Left ventricle myocardium inferior (tissue), 1 donor: Measurements from ENCODE around the gene CEACAM4. TPM values are rescaled to one million over a fixed set of nuclear protein-coding genes. Genes with fewer than 3 reads are reported as not detected.
"Not testable (repeated sequence)": the region's sequence is repeated elsewhere in the genome, so short reads cannot be mapped to it uniquely, and the experiment has no call there.

Experiments used
- DNase-seq: peaks from one replicate; pipeline ENCODE4 v3.0.0-alpha.2; 2020
- H3K27ac ChIP-seq: fragments of 200-600 bp; replicated peaks from 2 replicates; pipeline ENCODE4 v1.8.0; 2021
- H3K27me3 ChIP-seq: fragments of 200-600 bp; 2 replicates; pipeline ENCODE4 v1.8.0; 2021; ENCODE audit warnings: low read depth
- H3K36me3 ChIP-seq: fragments of 200-600 bp; 2 replicates; pipeline ENCODE4 v1.8.0; 2021
- H3K4me1 ChIP-seq: fragments of 200-600 bp; 2 replicates; pipeline ENCODE4 v1.8.0; 2021
- H3K4me3 ChIP-seq: fragments of 200-600 bp; 2 replicates; pipeline ENCODE4 v1.8.0; 2021; ENCODE audit warnings: mild to moderate bottlenecking, moderate library complexity
- H3K9me3 ChIP-seq: fragments of 200-600 bp; replicated peaks from 2 replicates; pipeline ENCODE4 v1.8.0; 2021
- CTCF ChIP-seq: fragments of 200-600 bp; IDR thresholded peaks from 2 replicates; pipeline ENCODE4 v1.8.0; 2021; ENCODE audit warnings: antibody characterized with exemption, mild to moderate bottlenecking, borderline replicate concordance
- intact Hi-C: fragments of 100-400 bp; cut with micrococcal nuclease; formaldehyde crosslinking; loops from one replicate; pipeline ENCODE4 v1.11.0; 2022
- total RNA-seq: library from RNA; stranded (reverse); fragmentation: NEBNext Ultra II Directional; extraction: Animal tissue kit (Norgen Biotek cat#: 25700); gene quantifications from one replicate; pipeline ENCODE4 v1.2.1, GENCODE V29; 2021
- donor health status: DM: no; HTN: yes; CAD: no; lungs with severe emphysema.

The CEACAM4 gene
- total RNA-seq, 1 donor from 2014 or later, result 0.25 TPM

DNA sequence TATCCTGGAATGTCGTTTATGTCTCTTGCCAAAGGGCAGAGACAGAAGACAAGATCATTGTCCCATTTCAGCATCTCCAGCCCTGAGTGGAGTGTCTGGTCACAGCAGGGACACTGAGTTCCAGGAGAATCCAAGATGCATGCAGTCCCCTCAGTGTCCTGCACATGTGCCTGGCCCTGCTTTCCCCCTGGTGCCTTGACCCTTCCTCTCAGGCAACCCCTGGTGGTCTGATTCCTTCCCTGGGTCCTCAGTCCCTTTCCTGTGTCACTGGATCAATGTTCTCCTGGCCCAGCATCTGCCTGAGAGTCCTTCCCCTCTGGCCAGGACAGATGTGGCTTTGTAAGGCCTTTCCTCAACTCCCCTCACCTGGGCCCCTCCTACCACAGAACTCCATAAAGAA, 41.9 kb downstream of the CEACAM4 start:
- no peak for TF ChIP-seq CTCF
- H3K4me1 ChIP-seq, result no peaks in the 10 kb centered on the region
- no peak overlapping the region for H3K27ac ChIP-seq
- no peak for DNase-seq
- no peak overlapping the region for H3K4me3 ChIP-seq
- H3K9me3 ChIP-seq, result peaks cover 38% of the 10 kb centered on the region
- intact Hi-C loops, result no loop called here
- no peaks in the 10 kb centered on the region for H3K36me3 ChIP-seq
- peaks cover 27% of the 10 kb centered on the region for H3K27me3 ChIP-seq

DNA sequence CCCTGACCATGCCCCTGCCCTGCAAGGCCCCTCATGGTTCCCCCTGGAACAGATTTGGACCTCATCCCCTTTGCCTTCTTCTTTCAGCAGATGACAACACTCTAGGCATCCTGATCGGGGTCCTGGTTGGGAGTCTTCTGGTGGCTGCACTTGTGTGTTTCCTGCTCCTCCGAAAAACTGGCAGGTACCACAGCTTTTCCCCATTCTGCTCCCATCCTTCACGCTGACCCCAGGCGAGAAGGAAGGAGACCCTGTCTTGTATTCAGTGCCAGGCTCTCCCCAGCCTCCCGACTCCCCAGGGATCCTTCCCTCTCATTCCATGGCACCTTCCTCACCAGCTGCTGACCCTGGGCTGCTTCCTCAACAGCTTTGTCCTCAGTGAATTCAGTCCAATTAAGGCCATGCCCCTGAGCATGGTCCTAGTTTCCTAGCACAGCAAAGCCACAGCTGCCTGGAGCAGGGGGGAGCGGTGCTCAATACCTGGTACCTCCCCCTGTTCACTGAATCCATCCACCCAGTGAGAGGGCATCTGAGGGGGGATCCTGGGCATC, 42.5 kb downstream of the CEACAM4 start:
- H3K4me1 ChIP-seq, result no peaks in the 10 kb centered on the region
- intact Hi-C loops, result no loop called here

DNA sequence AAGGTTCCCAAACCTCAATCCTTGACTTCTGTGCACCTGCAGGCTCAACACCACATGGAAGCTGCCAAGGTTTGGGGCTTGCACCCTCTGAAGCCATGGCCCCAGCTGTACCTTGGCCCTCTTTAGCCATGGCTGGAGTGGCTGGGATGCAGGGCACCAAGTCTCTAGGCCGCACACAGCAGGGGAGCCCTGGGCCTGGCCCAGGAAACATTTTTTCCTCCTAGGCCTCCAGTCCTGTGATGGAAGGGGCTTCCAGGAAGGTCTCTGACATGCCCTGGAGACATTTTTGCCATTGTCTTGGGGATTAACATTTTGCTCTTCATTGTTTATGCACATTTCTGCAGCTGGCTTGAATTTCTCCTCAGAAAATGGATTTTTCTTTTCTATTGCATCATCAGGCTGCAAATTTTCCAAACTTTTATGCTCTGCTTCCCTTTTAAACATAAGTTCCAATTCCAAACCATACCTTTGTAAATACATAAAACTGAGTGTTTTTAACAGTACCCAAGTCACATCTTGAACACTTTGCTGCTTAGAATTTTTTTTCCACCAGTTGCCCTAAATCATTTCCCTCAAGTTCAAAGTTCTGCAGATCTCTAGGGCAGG, 44.2 kb downstream of the CEACAM4 start:
- H3K4me1 ChIP-seq, H3K36me3 ChIP-seq, H3K4me3 ChIP-seq, DNase-seq, intact Hi-C loops, H3K27ac ChIP-seq: not testable (repeated sequence)
- Histone ChIP-seq H3K27me3 (peaks cover 21% of the 10 kb centered on the region), H3K9me3 (peaks cover 38% of the 10 kb centered on the region)

More for the DNA sequence above, 42.5 kb downstream of the CEACAM4 start:
- H3K27me3 ChIP-seq, result peaks cover 21% of the 10 kb centered on the region
- DNase-seq, result no peak
- no peaks in the 10 kb centered on the region for H3K36me3 ChIP-seq
- H3K9me3 ChIP-seq, result peaks cover 38% of the 10 kb centered on the region
- H3K27ac ChIP-seq, result no peak overlapping the region
- TF ChIP-seq CTCF, result no peak
- H3K4me3 ChIP-seq, result no peak overlapping the region

GRCh38 chr19:41581068-41581467, 45.8 kb downstream of the CEACAM4 start:
- H3K4me3 ChIP-seq, H3K36me3 ChIP-seq, intact Hi-C loops, DNase-seq, H3K27ac ChIP-seq, H3K4me1 ChIP-seq: not testable (repeated sequence)
- H3K27me3 ChIP-seq, result peaks cover 22% of the 10 kb centered on the region
- H3K9me3 ChIP-seq, result peaks cover 38% of the 10 kb centered on the region

DNA sequence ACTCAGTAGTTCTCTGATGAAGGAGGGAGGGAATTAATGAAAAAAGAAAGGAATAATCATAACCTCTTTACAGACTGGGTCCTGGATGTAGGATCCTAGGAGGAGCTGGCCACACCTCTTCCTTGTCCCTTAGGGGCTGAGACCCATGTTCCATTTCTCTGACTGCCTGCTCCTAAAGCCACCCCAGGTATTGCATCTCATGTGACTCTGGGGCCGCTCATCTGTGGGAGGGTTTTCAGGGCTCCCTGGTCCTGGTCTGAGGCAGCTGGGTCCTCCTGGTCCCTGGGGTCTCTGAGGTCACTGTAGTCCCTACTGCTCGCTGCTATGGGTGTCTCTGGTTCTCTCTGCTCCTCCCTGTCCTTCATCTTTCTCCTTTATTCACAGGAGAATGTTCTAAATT, 48.0 kb downstream of the CEACAM4 start:
- peaks cover 8% of the 10 kb centered on the region for H3K4me1 ChIP-seq
- peaks cover 36% of the 10 kb centered on the region for H3K9me3 ChIP-seq
- no peak overlapping the region for H3K4me3 ChIP-seq
- H3K36me3 ChIP-seq, result no peaks in the 10 kb centered on the region
- no peak for DNase-seq
- no peak for TF ChIP-seq CTCF
- intact Hi-C loops, result no loop called here
- H3K27me3 ChIP-seq, result peaks cover 23% of the 10 kb centered on the region
- no peak overlapping the region for H3K27ac ChIP-seq

DNA sequence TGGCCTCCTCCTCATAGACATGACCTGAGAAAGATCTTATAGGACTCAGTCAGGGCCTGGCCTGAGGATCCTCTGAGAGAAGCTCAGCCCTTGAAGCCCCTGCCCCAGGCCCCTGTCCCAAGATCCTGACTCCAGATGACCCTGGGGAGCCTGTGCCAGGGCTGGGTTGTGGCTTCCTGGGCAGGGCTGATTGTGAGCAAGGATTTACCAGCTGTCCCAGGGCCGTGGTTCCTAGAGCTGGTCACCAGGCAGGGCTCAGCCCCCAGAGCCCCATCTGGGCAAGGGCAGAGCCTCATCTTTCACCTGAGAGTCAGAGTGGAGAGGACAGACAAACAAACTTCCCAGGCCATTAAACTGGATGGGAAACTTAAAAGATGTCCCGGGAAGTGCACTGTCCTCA, 49.0 kb downstream of the CEACAM4 start:
- no peak for TF ChIP-seq CTCF
- Histone ChIP-seq H3K27ac (no peak overlapping the region), H3K4me3 (no peak overlapping the region), H3K27me3 (peaks cover 32% of the 10 kb centered on the region), H3K9me3 (peaks cover 26% of the 10 kb centered on the region), H3K36me3 (no peaks in the 10 kb centered on the region), H3K4me1 (peaks cover 8% of the 10 kb centered on the region)
- DNase-seq, result no peak
- intact Hi-C loops, result no loop called here
